SU-DHL-6 (cell line): ENCODE data around the gene IQCH.

Experiments used
- EZH2phosphoT487 ChIP-seq: fragments of 200-600 bp; sonication (generic), shearing (Covaris generic); conservative IDR thresholded peaks from 2 replicates; pipeline ENCODE4 v1.6.1; 2018; ENCODE audit warnings: mild to moderate bottlenecking, antibody characterized with exemption, low read length, moderate library complexity, mixed read lengths
- TF ChIP-seq, protein P1 (sequence below): fragments of 200-600 bp; sonication (generic); IDR thresholded peaks from one replicate; pipeline ENCODE4 v1.5.1; 2017; ENCODE audit warnings: antibody characterized with exemption, mild to moderate bottlenecking, low read length, moderate library complexity; ENCODE audit not compliant: insufficient read depth, poor library complexity, severe bottlenecking

DNA sequence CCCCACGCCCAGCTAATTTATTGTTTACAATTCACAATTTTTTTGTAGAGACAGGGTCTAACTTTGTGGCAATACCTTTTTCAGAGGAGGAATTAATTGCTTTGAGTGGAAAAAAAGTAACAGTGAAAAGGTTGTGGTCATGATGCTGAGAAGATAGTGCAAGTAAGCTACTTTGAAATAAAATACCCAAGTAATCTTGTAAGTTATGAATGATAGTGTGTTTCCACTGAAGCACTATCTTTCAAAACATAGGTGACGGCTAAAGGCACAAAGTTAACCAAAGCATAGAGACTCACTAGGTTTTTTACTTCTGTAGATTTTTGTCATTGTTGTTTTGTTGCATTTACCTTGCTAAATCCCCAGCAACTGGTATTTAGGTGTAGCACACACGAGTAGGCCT lies 165.1 kb downstream of the IQCH start:
- TF ChIP-seq, protein P1, sequence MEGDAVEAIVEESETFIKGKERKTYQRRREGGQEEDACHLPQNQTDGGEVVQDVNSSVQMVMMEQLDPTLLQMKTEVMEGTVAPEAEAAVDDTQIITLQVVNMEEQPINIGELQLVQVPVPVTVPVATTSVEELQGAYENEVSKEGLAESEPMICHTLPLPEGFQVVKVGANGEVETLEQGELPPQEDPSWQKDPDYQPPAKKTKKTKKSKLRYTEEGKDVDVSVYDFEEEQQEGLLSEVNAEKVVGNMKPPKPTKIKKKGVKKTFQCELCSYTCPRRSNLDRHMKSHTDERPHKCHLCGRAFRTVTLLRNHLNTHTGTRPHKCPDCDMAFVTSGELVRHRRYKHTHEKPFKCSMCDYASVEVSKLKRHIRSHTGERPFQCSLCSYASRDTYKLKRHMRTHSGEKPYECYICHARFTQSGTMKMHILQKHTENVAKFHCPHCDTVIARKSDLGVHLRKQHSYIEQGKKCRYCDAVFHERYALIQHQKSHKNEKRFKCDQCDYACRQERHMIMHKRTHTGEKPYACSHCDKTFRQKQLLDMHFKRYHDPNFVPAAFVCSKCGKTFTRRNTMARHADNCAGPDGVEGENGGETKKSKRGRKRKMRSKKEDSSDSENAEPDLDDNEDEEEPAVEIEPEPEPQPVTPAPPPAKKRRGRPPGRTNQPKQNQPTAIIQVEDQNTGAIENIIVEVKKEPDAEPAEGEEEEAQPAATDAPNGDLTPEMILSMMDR: no peak
- TF ChIP-seq EZH2phosphoT487: no peak
